Measurements from ENCODE around the gene EMX2. TPM values are rescaled to one million over a fixed set of nuclear protein-coding genes. Genes with fewer than 3 reads are reported as not detected.

The EMX2 gene
- total and polyA plus RNA-seq, 2 of the 13 experiments (the other 11 are each of a cell fraction or from before 2014, with no cell fraction given) = not detected

DNA sequence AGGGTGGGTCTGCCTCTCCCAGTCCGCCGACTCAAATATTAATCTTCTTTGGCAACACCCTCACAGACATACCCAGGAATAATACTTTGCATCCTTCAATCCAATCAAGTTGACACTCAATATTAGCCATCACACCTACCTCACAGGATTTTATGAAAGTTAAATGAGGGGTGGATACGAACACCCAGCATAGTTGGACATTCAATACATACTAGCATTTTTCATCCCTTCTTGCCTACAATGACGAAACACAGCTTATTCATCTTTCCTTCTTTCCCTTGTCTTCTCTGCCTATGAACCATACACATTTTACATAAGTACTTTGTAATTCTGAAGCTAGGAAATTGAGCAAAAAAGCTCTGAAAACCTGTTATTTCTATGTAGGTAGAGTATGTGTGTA, 48.5 kb downstream of the EMX2 start:
- Histone ChIP-seq H3K4me3 (replicated peaks in 1 of 3; ENCODE audit: insufficient read depth in 1 of 3, low read depth in 2 of 3, low read length in 3 of 3) (no peak overlapping the region), H3K79me2 (ENCODE audit: insufficient read depth, low read length) (no peaks in the 10 kb centered on the region), H3K9me3 (ENCODE audit: low read length) (no peaks in the 10 kb centered on the region), H4K20me1 (ENCODE audit: insufficient read depth, low read length) (no peaks in the 10 kb centered on the region), H3K4me2 (ENCODE audit: low read depth, low read length) (no peak overlapping the region), H3K27me3 (ENCODE audit: control insufficient read depth in 1 of 2, insufficient read depth in 2 of 2, low read length in 2 of 2) (peaks cover 5 to 16% of the 10 kb centered on the region in 2 experiments; a peak in 3 of 5 replicates), H3K4me1 (ENCODE audit: insufficient read depth, low read length) (no peaks in the 10 kb centered on the region), H3K36me3 (replicated peaks in 1 of 2; ENCODE audit: control insufficient read depth in 1 of 2, insufficient read depth in 2 of 2, low read length in 2 of 2) (no peaks in the 10 kb centered on the region), H3K9ac (ENCODE audit: insufficient read depth, low read depth, low read length) (no peak overlapping the region), H2AFZ (ENCODE audit: low read length) (no peak overlapping the region), H3K27ac (ENCODE audit: extremely low read length, insufficient read depth, low read length) (no peak overlapping the region)
- TF ChIP-seq ZNF34 (CRISPR knock-in tag; IDR thresholded peaks at IDR 0.05; ENCODE audit: borderline replicate concordance) = no peak
- TF ChIP-seq ZNF556 (CRISPR knock-in tag; IDR thresholded peaks at IDR 0.05; ENCODE audit: borderline replicate concordance) = no peak
- TF ChIP-seq, protein P1, sequence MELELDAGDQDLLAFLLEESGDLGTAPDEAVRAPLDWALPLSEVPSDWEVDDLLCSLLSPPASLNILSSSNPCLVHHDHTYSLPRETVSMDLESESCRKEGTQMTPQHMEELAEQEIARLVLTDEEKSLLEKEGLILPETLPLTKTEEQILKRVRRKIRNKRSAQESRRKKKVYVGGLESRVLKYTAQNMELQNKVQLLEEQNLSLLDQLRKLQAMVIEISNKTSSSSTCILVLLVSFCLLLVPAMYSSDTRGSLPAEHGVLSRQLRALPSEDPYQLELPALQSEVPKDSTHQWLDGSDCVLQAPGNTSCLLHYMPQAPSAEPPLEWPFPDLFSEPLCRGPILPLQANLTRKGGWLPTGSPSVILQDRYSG (CRISPR knock-in tag; IDR thresholded peaks at IDR 0.05) = no peak
- TF ChIP-seq, protein P2, sequence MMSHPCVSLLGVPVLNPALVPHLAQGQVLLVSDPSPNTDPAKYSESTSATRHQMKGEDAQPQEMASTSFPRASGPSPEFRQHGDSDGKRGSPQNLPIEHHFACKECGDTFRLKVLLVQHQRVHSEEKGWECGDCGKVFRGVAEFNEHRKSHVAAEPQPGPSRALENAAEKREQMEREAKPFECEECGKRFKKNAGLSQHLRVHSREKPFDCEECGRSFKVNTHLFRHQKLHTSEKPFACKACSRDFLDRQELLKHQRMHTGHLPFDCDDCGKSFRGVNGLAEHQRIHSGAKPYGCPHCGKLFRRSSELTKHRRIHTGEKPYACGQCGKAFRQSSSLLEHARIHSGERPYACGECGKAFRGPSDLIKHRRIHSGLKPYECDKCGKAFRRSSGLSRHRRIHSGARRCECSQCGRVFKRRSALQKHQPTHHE (CRISPR knock-in tag; IDR thresholded peaks at IDR 0.05; ENCODE audit: borderline replicate concordance) = no peak
- TF ChIP-seq ARHGAP35 (CRISPR knock-in tag; IDR thresholded peaks at IDR 0.05; ENCODE audit: borderline replicate concordance) = no peak
- no peak for TF ChIP-seq KDM3A (CRISPR knock-in tag; IDR thresholded peaks at IDR 0.05; ENCODE audit: low read depth)
- TF ChIP-seq ASH2L (IDR thresholded peaks at IDR 0.05; ENCODE audit: insufficient read length, low read depth, low read length) = no peak
- TF ChIP-seq ZNF180 (CRISPR knock-in tag; IDR thresholded peaks at IDR 0.05; ENCODE audit: borderline replicate concordance, low read depth) = no peak
- no peak for TF ChIP-seq U2AF2 (IDR thresholded peaks at IDR 0.05; ENCODE audit: low read depth, low read length)
- no peak for TF ChIP-seq GFI1 (CRISPR knock-in tag; IDR thresholded peaks at IDR 0.05; ENCODE audit: borderline replicate concordance)
- no peak for TF ChIP-seq HNRNPLL (IDR thresholded peaks at IDR 0.05; ENCODE audit: low read depth, low read length, poor library complexity, severe bottlenecking)
- no peak for TF ChIP-seq TSC22D2 (CRISPR knock-in tag; IDR thresholded peaks at IDR 0.05; ENCODE audit: borderline replicate concordance)
- TF ChIP-seq ZNF451 (CRISPR knock-in tag; IDR thresholded peaks at IDR 0.05) = no peak
- TF ChIP-seq, protein P3, sequence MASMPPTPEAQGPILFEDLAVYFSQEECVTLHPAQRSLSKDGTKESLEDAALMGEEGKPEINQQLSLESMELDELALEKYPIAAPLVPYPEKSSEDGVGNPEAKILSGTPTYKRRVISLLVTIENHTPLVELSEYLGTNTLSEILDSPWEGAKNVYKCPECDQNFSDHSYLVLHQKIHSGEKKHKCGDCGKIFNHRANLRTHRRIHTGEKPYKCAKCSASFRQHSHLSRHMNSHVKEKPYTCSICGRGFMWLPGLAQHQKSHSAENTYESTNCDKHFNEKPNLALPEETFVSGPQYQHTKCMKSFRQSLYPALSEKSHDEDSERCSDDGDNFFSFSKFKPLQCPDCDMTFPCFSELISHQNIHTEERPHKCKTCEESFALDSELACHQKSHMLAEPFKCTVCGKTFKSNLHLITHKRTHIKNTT (CRISPR knock-in tag; IDR thresholded peaks at IDR 0.05) = no peak
- TF ChIP-seq ZFP62 (CRISPR knock-in tag; IDR thresholded peaks at IDR 0.05) = no peak
- no peak for TF ChIP-seq ZNF382 (CRISPR knock-in tag; IDR thresholded peaks at IDR 0.05; ENCODE audit: borderline replicate concordance)
- FAIRE-seq (no peak), DNase-seq (ENCODE audit: low spot score) (no peak), ATAC-seq (no peak)
- ChIA-PET CTCF (ENCODE audit: low intra/inter-chr PET ratio, low total read pairs) (no interaction called here), POLR2A (no interaction called here)
- WGBS (ENCODE audit: low lambda C conversion rate) = 20% methylated on average over 4 of the region's 4 CpGs
- intact Hi-C loops (cut with micrococcal nuclease; ENCODE audit: unreplicated experiment) = no loop called here
- in situ Hi-C loops (cut with HindIII; ENCODE audit: extremely low pct_ligation_motif_present, low pct_unique_long_range_greater_than_20kb) = no loop called here
- BruUV-seq (replicated peaks) = no TSS peak
